Right hindlimb (tissue), 1 donor: ENCODE data around the gene TMEM247.

Experiments
- DNase-seq: peaks from one replicate; pipeline ENCODE4 v3.0.0-alpha.2; 2018

The TMEM247 gene

DNA sequence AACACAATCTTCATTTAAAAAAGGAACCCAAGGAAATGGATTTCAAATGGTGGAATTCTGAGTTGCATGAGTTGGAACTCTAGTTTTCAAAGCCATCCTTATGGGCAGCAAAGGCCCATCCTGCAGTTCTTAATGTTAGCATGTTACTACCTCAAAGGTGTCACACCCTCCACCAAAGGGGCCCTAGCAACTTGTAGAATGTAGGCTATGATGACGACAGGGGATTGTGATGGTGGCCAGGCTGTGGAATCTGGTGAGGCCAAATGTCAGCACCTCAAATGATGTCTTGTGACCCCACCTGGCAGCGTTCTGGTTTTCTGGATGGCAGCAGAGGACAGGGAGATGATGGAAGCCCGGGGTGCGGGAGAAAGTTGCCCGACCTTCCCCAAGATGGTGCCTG lies at the start of gene TMEM247:
TMEM247 (plus strand) TSS at position 301 of the 400 bp plus-strand sequence.
- no peak for DNase-seq

DNA sequence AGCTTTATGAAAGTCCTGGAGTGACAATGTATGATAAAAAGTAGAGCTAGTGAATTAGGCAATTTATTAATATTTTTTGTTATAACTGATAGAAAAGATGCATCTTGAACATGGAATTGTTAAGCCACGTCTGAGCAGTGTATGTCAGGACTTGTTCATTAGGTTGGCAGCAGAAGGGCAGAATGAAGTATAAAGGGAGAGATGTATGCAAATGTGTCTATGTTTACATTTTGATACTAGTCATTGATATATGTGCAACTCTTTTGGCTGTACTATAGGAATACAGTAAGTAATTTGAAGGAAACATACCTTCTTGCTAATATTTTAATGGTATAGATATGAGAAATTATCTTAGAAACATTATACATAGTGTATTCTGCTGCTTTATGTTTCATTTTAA lies 49.0 kb upstream of the TMEM247 start:
- no peak for DNase-seq

DNA sequence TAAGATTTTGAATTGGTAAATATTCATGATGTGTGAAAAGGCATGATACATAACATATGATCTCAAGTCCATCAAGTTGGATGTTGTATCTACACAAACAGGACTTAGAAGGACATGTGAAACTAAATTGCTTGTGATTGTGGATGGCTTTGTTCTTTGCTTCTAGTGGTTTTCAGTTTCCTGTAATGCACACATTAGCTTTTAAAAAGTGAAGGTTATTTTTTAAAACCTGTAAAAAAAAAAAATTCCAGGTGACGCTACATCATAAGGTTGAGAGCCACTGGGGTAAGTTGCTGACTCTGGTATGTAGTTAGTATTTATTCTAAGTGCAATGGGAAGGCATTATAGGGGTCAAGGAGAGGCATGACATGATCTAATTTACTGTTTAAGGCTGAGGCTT lies 48.4 kb upstream of the TMEM247 start:
- DNase-seq = no peak

DNA sequence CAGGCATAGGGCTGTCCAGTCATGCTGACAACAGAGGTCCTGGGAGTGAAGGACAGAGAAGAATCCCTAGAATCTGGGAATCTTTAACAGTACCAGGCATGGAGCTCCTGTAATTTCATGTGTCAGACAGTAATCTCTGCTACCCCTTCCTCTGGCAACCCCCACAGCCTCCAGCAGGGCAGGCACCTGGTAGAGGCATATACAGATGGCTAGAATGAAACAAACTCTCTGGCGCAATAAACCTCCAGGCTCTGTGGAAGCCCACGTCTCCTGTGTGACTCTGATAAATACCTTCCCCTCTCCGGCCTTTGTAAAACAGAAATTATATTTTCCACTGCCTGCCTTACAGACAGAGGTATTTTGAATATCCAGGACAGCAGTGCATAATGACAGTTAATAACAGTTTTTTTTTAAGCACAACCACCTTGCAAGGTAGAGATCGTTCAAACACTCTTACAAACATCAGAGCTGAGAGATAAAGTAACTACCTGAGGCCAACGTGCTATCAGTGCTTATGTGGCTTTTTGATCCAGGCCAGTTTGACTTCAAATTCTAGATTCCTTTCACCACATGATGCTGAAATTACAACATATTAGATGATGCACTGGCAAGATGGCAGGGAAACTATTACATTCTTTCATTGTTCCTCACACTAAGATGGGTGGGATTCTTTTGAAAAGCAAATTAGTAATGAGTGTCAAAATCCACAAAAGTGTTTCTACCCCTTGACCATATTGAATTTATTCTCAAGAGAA lies 47.7 kb upstream of the TMEM247 start:
- DNase-seq = no peak

DNA sequence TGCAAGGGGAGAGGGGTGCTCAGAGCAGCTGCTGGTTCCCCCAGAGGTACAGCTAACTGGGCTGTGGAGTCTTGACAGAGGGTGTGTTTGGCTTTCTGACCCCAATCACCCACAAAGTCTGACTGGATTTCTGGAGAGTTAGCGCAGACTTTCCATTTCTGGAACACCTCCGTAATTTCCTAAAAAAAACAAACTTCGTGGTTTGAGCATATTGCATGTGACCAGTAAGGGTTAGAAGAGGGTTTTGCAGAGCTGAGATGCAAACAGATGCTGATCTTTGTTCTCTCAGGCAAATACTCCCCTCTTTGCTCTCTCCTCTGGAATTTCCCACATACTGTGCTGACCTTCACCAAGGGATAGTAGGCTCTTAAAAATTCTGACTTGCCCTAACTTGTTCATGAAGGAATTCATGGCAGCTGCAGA lies 44.5 kb upstream of the TMEM247 start:
- no peak for DNase-seq

DNA sequence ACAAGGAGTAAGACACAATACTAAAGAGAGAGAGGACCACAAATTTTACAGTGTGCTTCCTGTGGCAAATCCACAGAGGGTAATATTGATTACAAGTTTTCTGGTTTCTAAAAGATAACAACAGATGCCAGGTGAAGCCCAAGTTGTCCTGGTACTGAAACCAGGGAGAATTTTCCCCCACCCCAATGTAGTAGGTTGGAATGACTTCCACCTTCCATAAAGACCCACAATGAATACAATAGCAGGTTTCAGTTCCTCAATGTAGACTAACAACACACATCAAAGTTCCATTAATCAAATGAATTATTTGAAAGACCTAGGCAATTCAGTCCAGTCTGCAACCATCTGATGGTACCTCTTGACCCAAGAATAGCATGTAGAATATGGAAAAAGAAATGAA lies 44.0 kb upstream of the TMEM247 start:
- no peak for DNase-seq

DNA sequence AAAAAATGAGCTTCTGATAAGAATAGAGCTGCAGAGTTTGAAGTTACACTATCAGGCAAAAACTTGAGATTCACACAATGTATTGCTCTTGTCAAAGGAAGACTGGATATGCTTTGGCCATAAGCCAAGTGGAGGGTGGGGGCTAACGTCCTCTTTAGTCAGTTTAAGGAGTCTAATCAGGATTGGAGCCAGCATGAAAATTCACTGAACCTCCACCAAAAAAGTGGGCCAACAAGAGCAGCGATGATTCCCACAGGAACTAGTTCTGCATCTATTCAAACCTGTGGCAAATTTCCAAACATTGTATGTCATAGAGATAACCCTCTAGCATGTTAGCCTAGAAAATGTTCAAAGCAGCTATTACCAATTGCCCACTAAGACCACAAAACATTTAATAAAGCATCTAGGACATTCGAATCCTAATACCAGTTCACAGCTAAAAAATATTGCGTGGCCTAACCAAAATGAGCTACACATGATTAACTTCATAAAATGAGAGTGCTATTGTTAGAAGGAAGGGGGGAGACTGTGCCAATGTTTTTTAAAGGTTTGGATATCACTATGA lies 43.5 kb upstream of the TMEM247 start:
- peak; percentile 29 for DNase-seq

DNA sequence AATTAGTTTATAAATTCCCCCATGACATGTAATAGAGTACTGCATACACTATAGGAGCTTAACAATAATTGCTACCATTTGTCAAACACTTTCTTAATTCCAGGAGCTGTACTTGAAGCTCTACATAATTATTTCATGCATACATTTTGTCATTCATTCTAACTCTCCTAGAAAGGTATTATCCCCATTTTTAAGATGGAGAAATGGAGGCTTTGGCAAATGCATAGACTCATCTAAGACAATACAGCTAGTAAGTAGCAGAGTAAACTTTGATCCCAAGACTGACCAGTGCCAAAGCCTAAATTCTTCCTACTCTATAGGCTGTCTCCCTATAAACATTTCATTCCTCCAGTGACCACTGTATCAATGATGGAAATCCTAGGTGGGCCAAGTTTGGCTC lies 42.6 kb upstream of the TMEM247 start:
- DNase-seq = no peak

DNA sequence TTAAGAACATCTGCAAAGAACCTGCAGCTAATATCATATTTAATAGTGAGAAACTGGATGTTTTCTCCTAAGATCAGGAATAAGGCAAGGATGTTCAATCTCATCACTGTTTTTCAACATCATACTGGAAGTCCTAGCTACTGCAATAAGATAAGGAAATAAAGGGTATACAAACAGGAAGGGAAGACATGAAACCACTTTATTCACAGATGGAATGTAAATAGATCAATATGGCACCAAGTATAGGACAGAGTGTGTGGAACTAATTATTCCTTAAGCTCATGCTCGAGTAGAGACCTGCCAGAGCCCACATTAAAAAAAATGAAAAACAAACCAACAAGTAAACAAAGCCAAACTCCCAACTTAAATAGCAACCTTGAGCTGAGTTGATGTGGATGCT lies 41.3 kb upstream of the TMEM247 start:
- DNase-seq = no peak

DNA sequence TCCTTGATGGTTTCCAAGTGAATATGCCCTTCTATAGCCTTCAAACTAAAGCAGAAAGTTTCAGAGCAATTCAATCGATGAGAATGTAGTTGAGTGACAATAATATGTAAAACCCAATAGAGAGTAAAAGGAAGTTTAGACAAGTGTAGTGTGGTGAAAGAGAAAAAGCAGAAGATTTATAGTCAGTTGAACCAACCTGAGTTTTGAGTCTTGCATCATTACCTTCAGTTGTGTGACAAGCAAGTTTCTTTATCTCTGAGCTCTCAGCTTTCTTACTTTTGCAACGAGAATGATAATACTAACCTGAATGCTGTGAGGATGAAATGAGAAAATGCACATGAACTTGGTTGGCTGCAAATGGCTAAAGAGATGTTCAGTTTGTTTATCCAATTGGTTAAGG lies 40.6 kb upstream of the TMEM247 start:
- no peak for DNase-seq

DNA sequence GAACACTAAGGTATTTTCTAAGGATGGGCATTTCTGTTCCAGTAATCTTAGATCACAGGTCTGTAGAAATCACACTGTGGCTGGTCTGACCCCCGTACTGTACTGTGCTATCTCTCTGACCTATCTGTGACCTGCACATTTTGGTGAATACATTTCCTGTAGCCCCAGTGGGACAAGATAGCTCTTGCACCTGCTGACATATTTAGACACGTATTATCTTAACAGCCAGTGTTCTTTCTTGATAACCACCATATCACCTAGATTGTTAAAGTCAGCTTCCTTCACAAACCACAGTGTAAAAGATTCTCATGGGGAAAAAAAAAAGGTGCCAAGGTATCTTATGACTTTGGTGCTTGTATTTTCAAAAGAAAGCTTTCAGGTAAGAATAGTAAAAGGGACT lies 39.8 kb upstream of the TMEM247 start:
- DNase-seq = no peak

DNA sequence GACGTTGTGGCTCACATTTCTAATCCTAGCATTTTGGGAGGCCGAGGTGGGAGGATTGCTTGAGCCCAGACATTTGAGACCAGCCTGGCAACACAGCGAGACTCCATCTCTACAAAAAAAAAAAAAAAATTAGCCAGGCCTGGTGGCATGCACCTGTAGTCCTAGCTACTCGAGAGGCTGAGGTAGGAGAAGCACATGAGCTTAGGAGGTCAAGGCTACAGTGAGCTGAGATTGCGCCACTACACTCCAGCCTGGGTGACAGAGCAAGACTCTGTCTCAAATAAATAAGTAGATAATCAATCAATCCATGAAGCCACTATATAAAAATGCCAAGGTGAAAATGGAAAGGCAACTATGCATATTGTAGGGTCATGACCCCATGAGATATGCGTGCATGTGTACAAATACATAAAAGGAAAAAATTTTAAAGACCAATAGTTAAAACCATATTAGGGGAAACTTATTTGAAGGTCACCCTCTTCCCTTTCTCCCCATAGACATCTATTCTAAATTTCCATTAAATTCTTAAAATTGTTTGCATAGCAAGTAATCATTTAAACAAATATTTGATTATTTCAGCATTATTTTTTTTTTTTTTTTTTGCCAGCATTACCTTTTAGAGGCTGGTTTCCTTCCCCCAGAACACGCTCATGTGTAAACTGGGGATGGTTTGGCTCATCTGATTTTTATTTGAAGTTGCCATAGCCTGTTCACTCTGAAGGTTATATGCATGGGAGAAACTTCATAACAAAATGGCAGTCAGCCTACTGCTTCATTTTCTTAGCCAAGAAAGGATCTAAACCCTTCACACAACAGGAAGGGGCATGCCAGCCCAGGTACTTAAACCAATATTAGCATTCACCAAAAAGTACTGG lies 37.3 kb upstream of the TMEM247 start:
- no peak for DNase-seq

DNA sequence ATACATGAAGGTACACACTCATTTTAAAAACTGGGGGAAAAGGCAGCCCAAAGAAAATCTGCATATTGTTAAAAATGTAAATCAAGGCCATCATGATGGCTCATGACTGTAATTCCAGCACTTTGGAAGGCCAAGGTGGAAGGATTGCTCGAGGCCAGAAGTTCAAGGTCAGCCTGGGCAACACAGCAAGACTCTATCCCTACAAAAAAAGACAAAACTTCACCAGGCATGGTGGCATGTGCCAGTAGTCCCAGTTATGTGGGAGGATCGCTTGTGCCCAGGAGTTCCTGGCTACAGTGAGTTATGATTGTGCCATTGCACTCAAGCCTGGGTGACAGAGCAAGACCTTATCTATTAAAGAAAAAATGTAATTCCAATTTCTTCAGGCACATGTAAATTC lies 34.6 kb upstream of the TMEM247 start:
- no peak for DNase-seq

DNA sequence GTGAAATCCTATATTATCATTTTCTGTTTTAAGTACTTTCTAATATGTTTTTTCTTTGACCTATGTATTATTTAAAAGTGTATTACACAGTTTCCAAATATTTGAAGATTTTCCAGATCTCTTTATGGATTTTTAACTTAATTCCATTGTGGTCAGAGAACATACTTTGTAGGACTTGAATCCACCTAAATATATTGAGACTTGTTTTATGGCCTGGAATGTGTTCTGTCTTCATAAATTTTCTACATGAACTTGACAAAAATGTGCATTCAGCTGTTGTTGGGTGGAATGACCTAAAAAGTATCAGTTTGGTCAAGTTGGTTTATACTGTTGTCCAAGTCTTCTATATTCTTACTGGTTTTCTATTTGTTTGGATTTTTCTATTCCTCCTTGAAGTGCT lies 33.8 kb upstream of the TMEM247 start:
- no peak for DNase-seq

DNA sequence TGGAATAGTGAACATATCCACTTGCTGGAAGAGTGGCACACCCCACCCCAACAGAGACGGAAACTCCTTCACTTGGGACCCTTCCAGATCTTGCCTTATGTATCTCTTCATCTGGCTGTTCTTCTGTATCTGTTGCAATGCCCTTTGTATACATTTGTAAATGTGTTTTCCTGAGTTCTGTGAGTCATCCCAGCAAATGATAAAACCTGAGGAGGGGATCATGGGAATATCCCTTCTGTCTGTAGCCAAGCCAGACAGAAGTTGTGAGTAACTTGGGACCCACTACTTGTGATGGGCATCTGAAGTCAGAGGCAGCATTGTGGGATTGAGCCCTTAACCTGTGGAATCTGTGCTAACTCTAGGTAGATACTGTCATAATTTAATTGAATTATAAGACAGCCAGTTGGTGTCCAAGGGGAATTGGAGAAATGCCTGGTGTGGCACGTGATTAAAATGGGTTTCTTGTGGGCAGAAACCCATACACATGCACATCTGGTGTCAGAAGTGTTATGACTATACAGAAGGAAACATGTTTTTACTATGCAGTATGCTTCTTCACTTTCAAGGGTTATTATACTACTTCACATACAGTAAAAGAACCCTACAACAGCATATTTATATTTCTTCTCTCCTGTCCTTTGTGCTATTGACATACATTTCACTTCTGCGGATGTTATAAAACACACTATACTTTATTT lies 32.3 kb upstream of the TMEM247 start:
- no peak for DNase-seq

DNA sequence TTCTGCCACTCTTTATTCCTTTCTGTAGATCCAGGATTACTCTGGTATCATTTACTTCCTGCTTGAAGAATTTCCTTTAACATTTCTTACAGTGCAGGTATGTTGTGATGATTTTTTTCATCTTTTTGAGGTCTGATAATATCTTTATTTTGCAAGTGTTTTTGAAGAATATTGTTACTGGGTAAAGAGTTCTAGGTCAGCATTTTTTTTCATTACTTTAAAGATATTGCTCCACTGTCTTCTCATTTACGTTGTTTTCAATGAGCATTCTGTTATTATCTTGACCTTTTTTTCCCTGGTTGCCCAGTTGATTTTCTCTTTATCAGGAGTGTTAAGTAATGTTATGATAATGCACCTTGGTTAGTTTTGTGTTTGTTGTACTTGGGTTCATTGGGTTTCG lies 31.7 kb upstream of the TMEM247 start:
- no peak for DNase-seq

DNA sequence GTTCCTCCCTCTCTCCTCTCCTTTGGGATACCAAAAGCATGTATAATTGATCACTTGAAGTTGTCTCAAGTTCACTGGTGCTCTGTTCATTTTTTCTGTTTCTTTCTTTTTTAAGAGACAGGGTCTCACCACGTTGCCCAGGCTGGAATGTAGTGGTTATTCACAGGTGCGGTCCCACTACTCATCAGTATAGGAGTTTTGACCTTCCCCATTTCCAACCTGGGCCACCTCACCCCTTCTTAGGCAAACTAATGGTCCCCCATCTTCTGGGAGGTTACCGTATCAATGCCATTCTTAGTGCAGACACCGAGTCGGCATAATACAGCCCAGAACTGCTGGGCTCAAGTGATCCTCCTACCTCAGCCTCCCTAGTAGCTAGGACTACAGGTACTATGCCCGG lies 31.3 kb upstream of the TMEM247 start:
- no peak for DNase-seq

DNA sequence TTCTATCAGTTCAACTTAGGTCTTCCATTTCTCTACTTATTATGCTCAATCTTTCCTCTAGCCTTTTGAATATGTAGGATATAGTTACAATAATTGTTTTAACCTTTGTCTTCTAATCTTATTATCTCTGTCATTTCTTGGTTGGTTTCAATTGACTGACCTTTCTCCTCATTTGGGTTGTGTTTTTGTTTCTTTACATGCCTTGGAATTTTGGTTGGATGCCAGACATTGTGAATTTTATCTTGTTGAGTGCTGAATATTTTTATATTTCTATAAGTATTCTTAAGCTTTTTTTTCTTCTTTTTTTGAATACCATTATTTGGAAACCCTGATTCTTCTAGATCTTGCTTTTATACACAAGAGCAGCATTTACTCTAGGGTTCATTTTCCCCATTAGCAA lies 30.7 kb upstream of the TMEM247 start:
- DNase-seq = no peak

DNA sequence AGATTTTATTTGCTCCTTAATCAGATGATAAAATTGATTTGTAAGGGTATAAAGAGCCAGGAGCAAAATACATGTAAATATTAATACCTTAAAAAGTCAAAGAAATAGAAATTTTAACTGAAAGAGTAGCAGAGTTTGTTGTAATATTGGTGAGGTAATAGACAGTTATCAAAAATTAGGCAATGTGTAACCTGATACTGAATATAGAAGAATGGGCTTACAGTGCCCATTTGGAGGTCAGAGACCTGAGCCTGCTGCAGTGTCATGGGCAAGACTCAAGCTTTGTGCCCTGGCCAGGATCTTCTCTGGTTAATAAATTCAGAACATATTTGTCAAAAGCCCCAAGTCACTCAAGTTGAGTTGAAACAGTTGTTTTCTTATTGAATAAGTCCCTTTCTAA lies 29.7 kb upstream of the TMEM247 start:
- no peak for DNase-seq

DNA sequence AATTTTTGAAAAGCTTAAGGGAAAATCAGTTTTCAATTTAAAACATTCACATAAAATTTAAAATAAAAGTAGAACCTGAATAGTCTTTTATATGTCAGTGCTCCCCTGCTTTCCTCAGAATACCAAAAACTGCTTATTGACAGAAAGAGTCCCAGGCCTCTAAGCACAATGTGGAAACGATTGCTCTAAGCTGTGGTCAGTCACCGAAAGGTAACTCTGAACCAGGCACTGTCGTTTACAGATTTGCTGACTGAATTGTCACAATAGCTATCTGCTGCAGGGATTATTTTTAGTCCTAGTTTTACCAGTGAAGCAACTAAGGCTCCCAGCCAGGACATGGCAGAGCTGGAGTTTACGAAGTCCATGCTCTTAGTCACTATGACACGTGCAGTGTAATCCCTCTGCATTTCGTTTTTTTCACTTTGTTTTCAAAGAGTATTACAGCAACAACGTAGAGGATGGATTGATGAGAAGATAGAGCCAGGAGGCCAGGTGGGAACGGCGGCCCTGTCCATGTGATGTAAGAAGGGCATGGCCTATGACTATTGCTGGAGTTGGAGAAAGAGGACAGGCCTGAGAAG lies 28.1 kb upstream of the TMEM247 start:
- no peak for DNase-seq

DNA sequence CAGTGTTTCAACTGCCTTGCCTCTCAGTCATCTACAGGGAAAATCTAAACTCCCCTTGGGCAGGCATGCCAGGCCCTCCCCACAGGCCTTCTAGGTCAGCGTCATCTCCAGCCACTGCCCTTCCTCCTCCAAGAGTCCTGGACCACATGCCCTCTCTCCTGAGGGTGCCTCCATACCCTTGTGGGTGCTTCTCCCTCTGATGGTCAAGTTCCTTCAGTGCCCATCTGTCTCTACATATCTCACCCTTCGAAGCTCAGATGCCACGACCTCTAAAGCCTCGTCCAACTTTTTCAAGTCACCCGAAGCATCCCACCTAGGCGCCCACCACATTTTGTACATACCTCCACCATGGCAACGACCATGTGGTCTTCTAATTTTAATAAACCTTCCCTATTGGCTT lies 22.6 kb upstream of the TMEM247 start:
- DNase-seq = no peak

DNA sequence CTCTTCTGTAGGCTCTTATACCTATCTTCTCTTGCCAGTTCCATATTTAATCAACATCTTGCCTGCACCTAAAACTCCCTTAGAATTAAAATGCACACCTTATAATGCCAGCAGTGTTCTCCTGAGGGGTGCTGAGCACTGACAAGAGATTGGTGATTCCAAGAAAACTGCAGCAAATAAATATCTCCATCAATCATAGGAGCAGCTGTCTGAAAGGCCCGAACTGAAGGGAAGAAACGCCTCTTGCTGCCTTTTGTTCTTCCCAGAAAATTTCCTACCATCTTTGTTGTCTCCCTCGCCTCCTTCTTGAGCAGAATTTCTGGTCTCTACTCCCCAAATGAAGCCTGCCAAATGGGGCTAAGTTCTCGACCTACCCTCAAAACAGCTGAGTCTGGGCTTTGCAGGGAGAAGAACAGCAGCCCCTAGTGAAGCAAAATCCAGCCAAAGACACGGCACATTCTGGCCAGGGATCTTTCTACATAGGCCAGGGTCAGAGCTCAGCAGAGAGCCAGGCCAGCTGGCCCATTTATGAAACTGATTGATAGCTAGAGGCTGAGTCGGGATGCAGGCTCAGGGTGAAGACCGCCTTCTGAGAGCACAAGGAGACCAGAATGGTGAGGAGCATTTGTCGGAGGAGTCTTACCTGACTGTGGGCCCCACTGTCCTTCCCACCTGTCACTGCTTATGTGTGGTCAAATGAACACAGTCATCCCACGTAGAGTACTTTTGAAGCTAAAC lies 20.4 kb upstream of the TMEM247 start:
- DNase-seq = no peak
